GM12872 (cell line): ENCODE data around the gene AMOTL1.

ENCODE experiments used
- TF ChIP-seq, protein P1 (sequence below): IDR thresholded peaks from 3 replicates; pipeline ENCODE4 v1.5.1; 2011; ENCODE audit warnings: low read depth, mild to moderate bottlenecking, low read length, moderate library complexity; ENCODE audit not compliant: insufficient read depth

AMOTL1 gene

DNA sequence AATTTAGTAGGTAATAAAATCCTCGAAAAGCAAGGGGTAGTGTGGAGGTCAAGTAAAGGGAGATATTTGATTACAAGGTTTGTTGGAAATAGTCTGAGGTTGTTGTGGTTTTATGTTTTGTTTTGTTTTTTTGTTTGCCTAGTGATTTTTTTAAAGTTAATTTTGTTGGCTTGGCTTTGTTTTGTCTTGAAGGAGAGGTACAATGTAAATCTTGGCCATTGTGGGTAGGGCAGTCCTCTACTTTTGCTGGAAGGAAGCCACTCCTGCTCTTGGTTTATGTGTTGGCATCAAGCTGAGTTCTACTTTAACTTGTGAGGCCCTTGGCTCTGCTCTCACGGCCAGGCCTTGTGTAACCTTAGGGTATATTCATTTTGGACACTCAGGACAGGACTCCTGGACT lies 3.2 kb downstream of the AMOTL1 start:
- TF ChIP-seq, protein P1, sequence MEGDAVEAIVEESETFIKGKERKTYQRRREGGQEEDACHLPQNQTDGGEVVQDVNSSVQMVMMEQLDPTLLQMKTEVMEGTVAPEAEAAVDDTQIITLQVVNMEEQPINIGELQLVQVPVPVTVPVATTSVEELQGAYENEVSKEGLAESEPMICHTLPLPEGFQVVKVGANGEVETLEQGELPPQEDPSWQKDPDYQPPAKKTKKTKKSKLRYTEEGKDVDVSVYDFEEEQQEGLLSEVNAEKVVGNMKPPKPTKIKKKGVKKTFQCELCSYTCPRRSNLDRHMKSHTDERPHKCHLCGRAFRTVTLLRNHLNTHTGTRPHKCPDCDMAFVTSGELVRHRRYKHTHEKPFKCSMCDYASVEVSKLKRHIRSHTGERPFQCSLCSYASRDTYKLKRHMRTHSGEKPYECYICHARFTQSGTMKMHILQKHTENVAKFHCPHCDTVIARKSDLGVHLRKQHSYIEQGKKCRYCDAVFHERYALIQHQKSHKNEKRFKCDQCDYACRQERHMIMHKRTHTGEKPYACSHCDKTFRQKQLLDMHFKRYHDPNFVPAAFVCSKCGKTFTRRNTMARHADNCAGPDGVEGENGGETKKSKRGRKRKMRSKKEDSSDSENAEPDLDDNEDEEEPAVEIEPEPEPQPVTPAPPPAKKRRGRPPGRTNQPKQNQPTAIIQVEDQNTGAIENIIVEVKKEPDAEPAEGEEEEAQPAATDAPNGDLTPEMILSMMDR: no peak

DNA sequence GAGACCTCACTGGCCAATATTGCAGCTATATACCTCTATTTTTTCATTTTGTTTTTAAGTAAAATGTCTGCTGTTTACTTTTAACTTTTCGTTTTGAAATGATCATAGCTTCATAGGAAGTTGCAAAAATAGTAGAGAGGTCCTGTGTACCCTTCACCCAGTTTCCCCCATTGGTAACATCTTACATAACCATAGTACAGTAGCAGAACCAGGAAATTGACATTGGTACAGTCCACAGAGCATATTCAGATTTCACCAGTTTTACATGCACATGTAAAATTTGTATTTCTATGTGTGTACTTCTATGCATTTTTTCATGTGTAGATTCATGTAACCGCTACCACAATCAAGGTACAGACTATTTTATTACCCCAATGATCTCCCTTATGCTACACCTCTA lies 3.8 kb downstream of the AMOTL1 start:
- TF ChIP-seq, protein P1: no peak

DNA sequence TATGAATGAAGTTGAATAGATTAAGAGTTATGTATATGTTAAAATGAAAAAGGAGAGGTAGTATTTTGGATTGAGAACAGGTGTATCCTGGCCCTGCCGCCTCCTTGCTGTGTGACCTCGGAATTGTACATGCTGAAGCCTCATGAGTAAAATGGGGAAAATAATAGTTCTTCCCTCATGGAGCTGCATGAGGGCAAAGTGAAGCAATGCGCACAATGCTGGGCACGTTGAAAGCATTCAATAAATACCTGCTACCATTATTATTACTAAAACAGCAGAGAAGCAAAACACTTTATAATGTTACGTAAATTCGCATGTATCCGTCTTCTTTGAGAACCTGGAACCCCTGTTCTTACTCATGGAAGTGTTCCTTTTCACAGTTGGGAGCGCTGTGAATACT lies 5.7 kb downstream of the AMOTL1 start:
- TF ChIP-seq, protein P1: no peak

DNA sequence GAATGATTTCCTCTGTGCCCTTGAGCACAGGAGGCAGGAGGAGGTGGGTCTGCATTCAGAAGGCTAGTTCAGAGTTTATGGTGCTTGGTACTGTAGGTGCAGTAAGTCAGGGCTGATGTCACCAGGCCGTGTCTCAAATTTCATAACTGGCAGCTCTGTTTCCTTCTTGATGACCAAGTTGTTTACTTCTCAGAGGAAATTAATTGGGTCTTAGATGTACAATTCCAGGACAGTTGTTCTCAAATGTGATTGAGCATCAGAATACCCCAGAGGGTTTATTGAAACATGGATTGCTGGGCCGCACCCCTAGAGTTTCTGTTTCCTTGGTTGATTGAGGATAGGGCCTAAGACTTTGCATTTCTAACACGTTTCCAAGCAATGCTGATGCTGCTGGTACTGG lies 6.2 kb downstream of the AMOTL1 start:
- TF ChIP-seq, protein P1: no peak

DNA sequence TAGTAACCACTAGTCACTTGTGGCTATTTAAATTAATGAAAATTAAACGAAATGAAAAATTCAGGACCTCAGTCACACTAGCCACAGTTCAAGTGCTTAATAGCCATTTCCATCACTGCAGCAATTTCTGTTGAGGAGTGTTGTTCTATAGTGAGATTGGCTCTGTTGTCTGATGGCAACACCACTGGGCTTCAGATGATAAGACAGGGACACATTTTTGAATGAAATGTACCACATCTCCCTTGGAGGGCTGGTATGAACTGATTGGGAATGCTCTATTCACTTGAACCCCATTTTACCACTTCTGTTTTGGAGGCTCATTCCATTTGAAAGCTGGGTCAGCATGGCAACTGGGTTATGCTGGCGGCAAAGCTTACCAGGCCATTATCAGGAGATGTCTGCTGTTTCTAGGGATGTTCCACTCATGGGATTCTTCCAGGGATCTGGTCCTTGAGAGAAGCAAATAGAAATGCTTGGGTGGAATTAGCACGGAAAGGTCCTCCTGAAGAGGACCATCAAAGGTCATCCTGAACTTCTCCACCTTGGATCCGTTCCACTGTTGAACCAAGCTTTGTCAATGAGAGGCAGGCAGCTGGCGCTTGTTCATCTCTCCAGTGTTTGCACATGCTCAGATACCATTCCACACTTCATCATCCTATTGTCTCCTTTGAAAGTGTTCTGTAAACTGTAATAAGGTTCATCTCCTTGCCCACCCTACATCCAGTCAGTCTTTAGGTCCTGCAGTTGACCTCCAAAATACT lies 7.6 kb downstream of the AMOTL1 start:
- TF ChIP-seq, protein P1: no peak

DNA sequence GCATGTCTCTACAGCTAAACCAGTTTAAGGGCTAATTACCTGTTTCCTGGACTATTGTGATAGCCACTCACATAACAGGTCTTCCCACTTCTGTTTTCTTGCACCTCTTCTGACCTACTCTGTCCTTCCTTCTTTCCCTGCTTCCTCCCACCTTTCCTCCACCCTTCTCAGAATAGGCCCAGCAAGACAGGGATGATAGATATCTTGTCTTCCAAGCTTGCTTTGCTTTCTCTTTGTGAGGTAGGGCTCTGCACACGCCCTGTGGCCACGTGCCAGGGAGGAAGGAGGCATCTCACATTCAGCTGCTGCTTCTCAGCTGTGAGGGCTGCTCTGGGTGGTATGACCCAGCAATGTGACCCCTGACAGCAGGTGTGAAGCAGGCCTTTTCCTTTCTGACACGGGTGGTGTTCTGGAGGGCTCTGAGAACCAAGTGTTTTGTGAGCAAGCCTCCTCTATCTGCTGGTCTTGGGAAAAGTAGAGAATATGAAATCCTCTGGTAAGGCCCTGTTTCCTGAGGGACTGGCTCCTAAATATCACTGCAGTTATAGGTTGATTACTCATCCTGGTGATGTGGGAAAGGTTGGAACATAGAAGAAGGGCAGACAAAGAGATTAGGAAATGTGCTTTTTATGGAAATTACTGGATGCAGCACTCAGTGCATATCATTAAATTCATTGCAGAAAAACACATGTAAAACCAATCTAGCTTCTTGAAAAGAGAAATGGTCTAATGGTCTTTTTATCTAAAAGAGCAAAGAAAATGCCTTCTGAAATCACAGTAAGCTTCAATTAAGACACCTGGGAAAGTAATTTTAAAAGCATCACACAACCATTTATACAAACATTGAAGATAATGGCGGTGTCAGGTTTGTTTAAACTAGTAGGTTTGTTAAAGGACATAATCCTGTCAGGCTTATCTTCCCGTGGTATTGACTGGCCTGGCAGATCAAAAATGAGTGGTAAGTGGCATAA lies 8.5 kb downstream of the AMOTL1 start:
- TF ChIP-seq, protein P1: no peak

DNA sequence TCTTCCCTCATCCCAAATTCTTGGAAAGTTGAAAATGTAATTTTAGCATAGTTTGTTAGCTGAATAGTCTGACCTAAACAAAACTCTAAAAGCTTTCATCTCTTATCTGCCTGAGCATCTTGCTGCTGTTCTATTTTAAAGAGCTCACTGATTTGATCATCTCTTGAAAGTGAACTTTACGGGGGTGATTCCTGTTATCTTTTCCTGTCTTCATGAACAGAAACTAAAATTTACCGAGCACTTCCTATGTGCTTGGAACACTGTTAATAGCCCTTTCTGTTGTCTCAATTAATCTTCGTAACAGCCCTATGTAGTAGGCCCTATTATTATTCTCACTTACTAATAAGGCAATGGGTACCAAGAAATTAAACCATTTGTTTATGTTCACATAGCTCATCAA lies 12.3 kb downstream of the AMOTL1 start:
- TF ChIP-seq, protein P1: no peak
